Activated naive CD8-positive, alpha-beta T cell treated with anti-CD3 and anti-CD28 coated beads, Interleukin-2, amount 10 ng/mL, durations not matched to agents 7 days and 5 days (primary cell): ENCODE measurements around the gene GDI1. TPM values are rescaled to one million over a fixed set of nuclear protein-coding genes. Genes with fewer than 3 reads are reported as not detected.

ENCODE experiments used
- ATAC-seq: fragments of 150-1000 bp; cut with Tn5 transposase; one replicate; pipeline ENCODE4 v1.10.0; 2021; ENCODE audit warnings: low read depth, moderate library complexity
- POLR2A ChIA-PET: fragments of 350-600 bp; sonication (Branson Sonifier 250); formaldehyde crosslinking; loops from one replicate; lab custom pipeline; 2021; ENCODE audit warnings: antibody characterized with exemption; lab: Charles Lee
- DNase-seq: peaks from one replicate; pipeline ENCODE4 v3.0.0; 2021
- H3K27ac Mint-ChIP-seq: one replicate; pipeline ENCODE4 v1.8.0; 2022; ENCODE audit warnings: mild to moderate bottlenecking, mixed read lengths
- H3K27me3 Mint-ChIP-seq: one replicate; pipeline ENCODE4 v1.8.0; 2022; ENCODE audit warnings: mild to moderate bottlenecking, moderate library complexity, mixed read lengths
- H3K36me3 Mint-ChIP-seq: one replicate; pipeline ENCODE4 v1.8.0; 2021; ENCODE audit warnings: mild to moderate bottlenecking, mixed read lengths
- H3K4me1 Mint-ChIP-seq: one replicate; pipeline ENCODE4 v1.8.0; 2021; ENCODE audit warnings: mixed read lengths
- H3K4me3 Mint-ChIP-seq: one replicate; pipeline ENCODE4 v1.8.0; 2022; ENCODE audit warnings: mild to moderate bottlenecking, moderate library complexity, mixed read lengths
- H3K9me3 Mint-ChIP-seq: one replicate; pipeline ENCODE4 v1.8.0; 2021; ENCODE audit warnings: mixed read lengths
- total RNA-seq, 2 experiments: library from RNA; stranded (reverse); gene quantifications; one replicate each; pipeline ENCODE4 v1.2.3, GENCODE V29; 2021

GDI1 gene
- total RNA-seq, 2 experiments from 2014 or later, result 138 to 147 TPM

DNA sequence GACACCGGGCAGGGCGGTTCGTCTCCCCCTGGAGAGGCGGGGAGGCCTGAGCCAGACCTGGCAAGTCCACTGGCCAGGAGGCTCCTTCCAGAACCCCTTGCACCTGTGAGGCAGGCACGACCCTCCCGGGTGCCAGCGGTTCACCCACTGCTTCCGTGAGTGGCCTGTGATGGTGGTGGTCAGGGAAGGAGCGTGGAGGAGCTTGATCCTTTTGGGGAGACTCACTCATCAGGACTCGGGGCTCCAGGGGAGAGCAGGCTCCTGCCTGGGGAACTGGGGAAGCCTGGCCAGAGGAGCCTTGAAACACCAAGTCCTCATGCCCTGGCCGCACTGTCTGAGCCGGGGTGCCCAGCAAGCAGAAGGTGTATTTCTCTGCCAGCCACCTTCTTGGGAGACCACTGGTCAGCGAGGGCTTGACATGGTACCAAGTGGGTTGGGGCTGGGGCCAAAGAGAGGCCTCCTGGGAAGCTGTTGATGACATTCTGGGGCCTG is 7.8 kb downstream of the GDI1 start:
- H3K4me1 Mint-ChIP-seq, result peaks cover 3% of the 10 kb centered on the region
- no peak overlapping the region for H3K27ac Mint-ChIP-seq
- peaks cover 2% of the 10 kb centered on the region for H3K36me3 Mint-ChIP-seq
- POLR2A ChIA-PET, result interaction anchor here (0.9 to 1.2 kb wide), 2 partner anchors 14 to 47 kb away, joined by 3 to 4 read pairs; partner anchors contain the start of gene RPL10
- H3K27me3 Mint-ChIP-seq, result no peaks in the 10 kb centered on the region
- ATAC-seq, result no peak
- H3K4me3 Mint-ChIP-seq, result peak overlapping the region; percentile 28
- DNase-seq, result no peak
- no peaks in the 10 kb centered on the region for H3K9me3 Mint-ChIP-seq

DNA sequence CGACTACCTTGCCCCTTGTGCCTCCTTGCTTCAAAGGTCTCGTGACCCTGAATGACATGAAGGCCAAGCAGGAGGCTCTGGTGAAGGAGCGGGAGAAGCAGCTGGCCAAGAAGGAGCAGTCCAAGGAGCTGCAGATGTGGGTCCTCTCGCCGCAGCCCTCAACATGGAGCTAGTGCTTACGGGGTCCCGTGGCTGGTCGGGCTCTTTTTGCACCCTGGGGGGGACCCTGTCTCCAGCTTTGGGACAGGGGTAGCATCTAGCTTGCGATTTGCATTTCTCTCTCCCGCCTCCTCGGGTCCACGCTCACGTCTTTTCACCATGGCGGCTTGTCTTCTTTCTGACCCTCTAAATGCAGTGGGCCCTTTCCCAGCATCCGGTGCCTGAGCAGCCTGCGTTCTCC is 8.8 kb downstream of the GDI1 start:
- Mint-ChIP-seq H3K4me1 (peaks cover 3% of the 10 kb centered on the region), H3K27ac (no peak overlapping the region), H3K4me3 (peak overlapping the region; percentile 49), H3K27me3 (no peaks in the 10 kb centered on the region), H3K9me3 (no peaks in the 10 kb centered on the region), H3K36me3 (peaks cover 2% of the 10 kb centered on the region)
- ATAC-seq, result no peak
- POLR2A ChIA-PET, result interaction anchor here (0.7 to 0.8 kb wide), 2 partner anchors 31 to 48 kb away, joined by 3 read pairs; partner anchors contain the start of gene RPL10
- DNase-seq, result no peak

DNA sequence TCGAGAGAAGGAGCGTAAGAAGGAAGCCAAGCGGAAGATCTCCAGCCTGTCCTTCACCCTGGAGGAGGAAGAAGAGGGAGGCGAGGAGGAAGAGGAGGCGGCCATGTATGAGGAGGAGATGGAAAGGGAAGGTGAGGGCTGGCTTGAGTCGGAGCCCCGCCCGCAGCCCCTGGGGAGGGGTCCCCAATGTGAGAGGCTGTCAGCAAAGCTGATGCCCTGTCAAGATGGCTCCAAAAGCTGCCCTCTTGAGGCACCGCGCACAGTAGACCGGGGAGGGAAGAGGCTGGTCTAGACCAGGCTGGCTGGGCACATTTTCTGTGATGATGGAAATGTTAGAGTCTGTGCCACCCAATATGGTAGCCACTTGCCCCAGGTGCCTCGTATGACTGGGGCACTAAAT is 9.5 kb downstream of the GDI1 start:
- no peak for DNase-seq
- POLR2A ChIA-PET, result interaction anchor here (0.7 to 0.8 kb wide), 2 partner anchors 31 to 49 kb away, joined by 3 read pairs; partner anchors contain the start of gene RPL10
- Mint-ChIP-seq H3K4me1 (peaks cover 2% of the 10 kb centered on the region), H3K27me3 (no peaks in the 10 kb centered on the region), H3K27ac (no peak overlapping the region), H3K4me3 (no peak overlapping the region), H3K36me3 (peaks cover 2% of the 10 kb centered on the region), H3K9me3 (no peaks in the 10 kb centered on the region)
- ATAC-seq, result no peak

DNA sequence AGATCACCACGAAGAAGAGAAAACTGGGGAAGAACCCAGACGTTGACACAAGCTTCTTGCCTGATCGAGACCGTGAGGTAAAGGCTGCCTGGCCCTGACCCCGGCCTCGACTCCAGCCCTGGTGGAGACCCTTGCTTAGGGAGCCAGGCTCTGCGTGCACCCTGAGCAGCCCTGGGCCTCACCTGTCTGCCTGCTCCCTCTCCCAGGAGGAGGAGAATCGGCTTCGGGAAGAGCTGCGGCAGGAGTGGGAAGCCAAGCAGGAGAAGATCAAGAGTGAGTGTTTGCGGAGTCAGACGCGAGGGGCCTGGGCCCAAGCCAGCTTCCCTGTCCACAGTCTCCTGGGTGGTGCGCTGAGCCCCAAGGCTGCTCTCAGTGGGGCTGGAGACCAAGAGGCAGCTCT is 11.5 kb downstream of the GDI1 start:
- no peak overlapping the region for H3K4me3 Mint-ChIP-seq
- POLR2A ChIA-PET, result no interaction called here

DNA sequence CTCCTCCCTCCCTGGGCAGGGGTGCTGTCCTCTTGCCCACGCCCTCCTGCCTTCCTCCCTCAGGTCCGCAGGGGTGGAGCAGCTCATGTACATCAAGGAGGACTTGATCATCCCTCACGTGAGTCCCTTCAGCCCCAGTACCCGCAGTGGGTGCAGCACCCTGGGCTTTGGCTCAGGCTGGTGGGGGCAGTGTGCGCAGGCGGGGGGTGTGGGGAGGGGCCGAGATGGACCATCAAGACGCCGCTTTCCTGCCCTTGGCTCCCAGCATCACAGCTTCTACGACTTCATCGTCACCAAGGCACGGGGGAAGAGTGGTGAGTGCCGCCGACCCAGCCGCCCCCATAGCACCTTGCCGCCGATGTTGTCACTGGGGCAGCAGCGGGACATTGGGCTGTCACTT is 12.7 kb downstream of the GDI1 start:
- H3K9me3 Mint-ChIP-seq, result no peaks in the 10 kb centered on the region
- H3K4me1 Mint-ChIP-seq, result no peaks in the 10 kb centered on the region
- no peak overlapping the region for H3K27ac Mint-ChIP-seq
- peaks cover 4% of the 10 kb centered on the region for H3K36me3 Mint-ChIP-seq
- DNase-seq (no peak), ATAC-seq (no peak)
- POLR2A ChIA-PET, result interaction anchor here (1.0 kb wide), 1 partner anchor 27 kb away, joined by 3 read pairs; no protein-coding TSS in a partner anchor
- no peak overlapping the region for H3K4me3 Mint-ChIP-seq
- no peaks in the 10 kb centered on the region for H3K27me3 Mint-ChIP-seq

More for the DNA sequence above, 11.5 kb downstream of the GDI1 start:
- ATAC-seq, result no peak
- no peaks in the 10 kb centered on the region for H3K27me3 Mint-ChIP-seq
- H3K36me3 Mint-ChIP-seq, result peaks cover 2% of the 10 kb centered on the region
- no peaks in the 10 kb centered on the region for H3K4me1 Mint-ChIP-seq
- H3K9me3 Mint-ChIP-seq, result no peaks in the 10 kb centered on the region
- no peak overlapping the region for H3K27ac Mint-ChIP-seq
- no peak for DNase-seq

DNA sequence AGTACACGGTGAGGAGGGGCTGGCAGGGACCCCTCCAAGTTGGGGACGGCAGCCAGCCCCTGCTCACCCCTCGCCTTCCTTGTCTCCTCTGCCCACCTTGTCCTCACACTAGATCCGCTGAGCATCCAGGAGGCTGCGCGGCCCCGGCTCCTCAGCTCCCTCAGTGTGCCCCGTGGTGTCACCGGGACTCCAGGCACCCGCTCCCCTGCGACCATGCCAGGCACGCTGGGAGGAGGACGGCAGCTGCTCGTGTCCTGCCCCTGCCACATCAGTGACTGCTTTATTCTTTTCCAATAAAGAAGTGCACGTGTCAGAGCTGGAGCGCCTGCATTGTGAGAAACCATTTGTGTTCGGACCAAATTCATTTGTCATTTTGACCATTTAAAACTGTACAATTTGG is 13.4 kb downstream of the GDI1 start:
- H3K27ac Mint-ChIP-seq, result no peak overlapping the region
- H3K4me3 Mint-ChIP-seq, result no peak overlapping the region
- no peaks in the 10 kb centered on the region for H3K9me3 Mint-ChIP-seq
- H3K27me3 Mint-ChIP-seq, result no peaks in the 10 kb centered on the region
- ATAC-seq, result no peak
- POLR2A ChIA-PET, result no interaction called here
- no peaks in the 10 kb centered on the region for H3K4me1 Mint-ChIP-seq
- no peak for DNase-seq
- peaks cover 5% of the 10 kb centered on the region for H3K36me3 Mint-ChIP-seq

DNA sequence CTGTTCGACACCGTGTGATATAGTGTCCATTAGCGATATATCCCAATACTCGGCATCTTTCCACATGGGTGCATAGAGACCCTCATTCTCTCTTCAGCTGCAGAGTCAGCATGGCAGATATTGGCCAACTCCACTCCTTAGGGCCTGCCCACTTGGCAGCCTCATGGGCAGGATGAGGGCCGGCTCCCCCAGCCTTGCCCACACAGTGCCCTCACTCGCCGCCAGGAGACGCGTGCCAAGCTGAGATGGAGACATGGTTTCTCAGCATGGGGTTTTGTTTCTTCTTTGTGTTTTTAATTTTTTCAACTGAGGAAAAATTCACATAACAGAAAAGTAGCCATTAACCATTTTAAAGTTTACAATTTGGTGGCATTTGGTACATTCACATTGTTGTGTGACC is 15.9 kb downstream of the GDI1 start:
- Mint-ChIP-seq H3K4me1 (peaks cover 3% of the 10 kb centered on the region), H3K4me3 (no peak overlapping the region), H3K27ac (no peak overlapping the region), H3K9me3 (no peaks in the 10 kb centered on the region), H3K36me3 (peaks cover 3% of the 10 kb centered on the region), H3K27me3 (no peaks in the 10 kb centered on the region)
- DNase-seq, result no peak
- POLR2A ChIA-PET, result no interaction called here
- no peak for ATAC-seq

DNA sequence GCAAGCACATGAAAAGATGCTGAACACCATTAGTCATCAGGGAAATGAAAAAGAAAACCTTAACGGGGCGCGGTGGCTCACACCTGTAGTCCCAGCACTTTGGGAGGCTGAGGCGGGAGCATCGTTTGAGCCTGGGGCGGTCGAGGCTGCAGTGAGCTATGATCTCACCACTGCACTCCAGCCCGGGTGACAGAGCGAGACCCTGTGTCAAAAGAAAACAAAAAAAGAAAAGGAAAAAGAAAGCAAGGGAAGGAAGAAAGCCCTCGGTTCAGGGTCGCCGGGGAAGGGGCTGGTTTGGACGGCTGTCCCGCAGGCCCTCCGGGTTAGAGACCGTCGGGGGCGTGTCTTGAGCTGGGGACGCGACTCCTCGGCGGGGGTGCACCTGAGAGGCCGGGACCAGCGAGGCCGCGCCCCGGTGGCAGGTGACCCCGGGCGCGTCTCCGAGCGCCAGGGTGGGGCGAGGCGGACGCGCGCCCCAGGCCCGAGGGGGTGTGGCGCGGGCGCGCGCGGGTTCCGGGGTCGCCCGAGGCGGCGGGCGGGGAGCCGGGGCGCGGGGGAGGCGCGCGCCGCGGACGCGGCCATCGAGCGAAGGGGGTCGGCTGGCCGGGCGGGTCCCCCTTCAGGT is 20.6 kb downstream of the GDI1 start:
- peaks cover 3% of the 10 kb centered on the region for H3K36me3 Mint-ChIP-seq
- H3K4me3 Mint-ChIP-seq, result peak overlapping the region; percentile 98
- ATAC-seq (peak; percentile 67), DNase-seq (peak; percentile 83)
- H3K4me1 Mint-ChIP-seq, result peaks cover 8% of the 10 kb centered on the region
- POLR2A ChIA-PET, result interaction anchor here (1.1 to 2.9 kb wide), 3 partner anchors 32 to 59 kb away, joined by 3 to 18 read pairs (median 6); partner anchors contain the start of genes RPL10 and TAFAZZIN
- peak overlapping the region; percentile 98 for H3K27ac Mint-ChIP-seq
- H3K27me3 Mint-ChIP-seq, result no peaks in the 10 kb centered on the region
- H3K9me3 Mint-ChIP-seq, result no peaks in the 10 kb centered on the region

DNA sequence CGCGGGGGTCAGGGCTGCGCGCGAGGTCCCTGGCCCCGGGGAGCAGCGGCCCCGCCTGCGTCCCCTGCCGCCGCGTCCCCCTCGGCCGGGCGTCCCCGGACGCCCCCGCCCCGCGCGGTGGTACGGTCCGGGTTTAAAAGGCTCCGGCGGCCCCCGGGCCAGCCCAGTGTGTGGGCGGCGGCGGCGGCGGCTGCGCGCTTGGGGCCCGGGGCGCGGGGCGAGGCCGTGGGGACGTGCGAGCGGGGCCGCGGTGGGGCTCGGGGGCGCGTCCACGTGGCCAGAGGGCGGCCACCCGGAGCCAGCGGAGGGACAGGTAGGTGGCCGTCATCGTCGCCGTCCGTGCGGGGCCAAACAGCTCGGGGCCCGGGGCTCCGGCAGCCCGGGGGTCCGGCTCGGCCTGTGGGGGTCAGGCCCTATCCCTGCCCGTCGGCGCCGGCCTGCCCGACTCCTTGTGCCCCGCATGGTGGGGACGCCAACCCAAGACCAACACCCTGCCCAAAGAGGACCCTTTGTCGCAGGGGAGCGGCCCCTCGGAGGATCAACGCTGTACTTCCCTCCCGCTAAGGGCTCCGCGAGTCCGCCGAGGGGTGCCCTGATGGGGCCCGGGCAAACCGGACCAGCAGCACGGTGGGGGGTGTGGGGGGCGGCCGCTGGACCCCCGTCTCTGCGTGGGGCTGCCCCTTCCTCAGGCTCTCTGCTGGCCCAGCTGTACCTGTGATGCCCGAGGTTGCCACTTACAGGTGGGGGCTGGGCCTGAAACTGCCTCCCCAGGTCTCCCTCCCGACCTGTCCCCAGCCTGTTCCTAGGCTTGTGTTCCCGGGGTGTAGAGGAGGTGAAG is 21.4 kb downstream of the GDI1 start, which contains the start of gene PLXNA3:
TSS of gene PLXNA3 (plus strand) at position 166 of the 838 bp plus-strand sequence. CDS start 1,903 bp downstream, outside the sequence.
- H3K27me3 Mint-ChIP-seq, result no peaks in the 10 kb centered on the region
- POLR2A ChIA-PET, result interaction anchor here (0.8 to 2.9 kb wide), 8 partner anchors 13 to 69 kb away, joined by 3 to 18 read pairs (median 4); partner anchors contain the start of genes ATP6AP1, RPL10, SLC10A3 and TAFAZZIN

DNA sequence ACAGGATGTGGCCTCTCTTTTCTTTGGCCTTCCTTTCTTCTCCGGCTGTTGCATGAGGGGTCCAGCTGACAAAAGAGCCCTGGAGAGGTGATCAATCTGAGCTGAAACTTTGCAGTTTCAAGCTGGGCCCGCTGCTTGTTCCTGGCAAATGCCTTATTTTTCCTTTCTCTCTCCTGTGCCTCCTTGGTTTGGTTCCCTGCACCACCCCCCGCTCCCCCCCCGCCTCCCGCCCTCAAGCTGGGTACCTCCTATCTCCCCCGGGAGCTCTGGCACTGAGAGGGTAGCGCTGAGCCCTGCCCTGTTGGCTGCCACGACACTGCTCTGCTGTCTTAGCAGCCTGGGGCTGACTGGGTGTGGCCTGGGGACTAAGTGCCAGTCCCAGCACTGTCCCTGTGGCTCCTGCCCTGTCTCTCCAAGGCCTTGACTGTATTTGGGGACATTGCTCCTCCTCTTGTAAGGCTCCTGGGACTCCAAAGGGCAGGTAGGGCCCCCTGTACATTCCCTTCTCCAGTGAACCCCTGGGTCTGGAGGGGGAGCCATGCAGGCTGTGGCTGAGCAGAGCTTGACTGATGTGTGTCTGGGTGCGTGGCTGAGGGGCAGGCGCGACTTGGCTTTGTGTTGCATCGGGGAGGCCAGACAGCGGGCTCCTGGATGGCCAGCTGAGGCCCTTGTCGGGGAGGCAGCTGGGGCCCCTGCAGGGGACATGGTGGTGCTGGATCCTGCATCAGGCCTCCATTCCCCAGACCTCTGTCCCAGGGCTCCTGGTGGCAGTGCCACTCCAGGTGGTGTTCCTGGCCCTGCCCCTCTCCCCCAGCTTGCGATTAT is 22.2 kb downstream of the GDI1 start:
- Mint-ChIP-seq H3K4me3 (peak overlapping the region; percentile 87), H3K4me1 (peaks cover 8% of the 10 kb centered on the region), H3K27ac (peak overlapping the region; percentile 71), H3K9me3 (no peaks in the 10 kb centered on the region), H3K36me3 (peaks cover 3% of the 10 kb centered on the region), H3K27me3 (no peaks in the 10 kb centered on the region)
- no peak for DNase-seq
- POLR2A ChIA-PET, result interaction anchor here (0.8 to 2.9 kb wide), 8 partner anchors 14 to 68 kb away, joined by 3 to 18 read pairs (median 4); partner anchors contain the start of genes ATP6AP1, RPL10, SLC10A3 and UBL4A
- peak; percentile 55 for ATAC-seq

More for the DNA sequence above, 21.4 kb downstream of the GDI1 start, which contains the start of gene PLXNA3:
- H3K9me3 Mint-ChIP-seq, result no peaks in the 10 kb centered on the region
- H3K36me3 Mint-ChIP-seq, result peaks cover 3% of the 10 kb centered on the region
- H3K27ac Mint-ChIP-seq, result peak within 1 kb of the TSS; percentile 98
- H3K4me1 Mint-ChIP-seq, result peaks cover 8% of the 10 kb centered on the region
- ATAC-seq, result peak; percentile 71
- peak; percentile 83 for DNase-seq
- H3K4me3 Mint-ChIP-seq, result peak within 1 kb of the TSS; percentile 98

DNA sequence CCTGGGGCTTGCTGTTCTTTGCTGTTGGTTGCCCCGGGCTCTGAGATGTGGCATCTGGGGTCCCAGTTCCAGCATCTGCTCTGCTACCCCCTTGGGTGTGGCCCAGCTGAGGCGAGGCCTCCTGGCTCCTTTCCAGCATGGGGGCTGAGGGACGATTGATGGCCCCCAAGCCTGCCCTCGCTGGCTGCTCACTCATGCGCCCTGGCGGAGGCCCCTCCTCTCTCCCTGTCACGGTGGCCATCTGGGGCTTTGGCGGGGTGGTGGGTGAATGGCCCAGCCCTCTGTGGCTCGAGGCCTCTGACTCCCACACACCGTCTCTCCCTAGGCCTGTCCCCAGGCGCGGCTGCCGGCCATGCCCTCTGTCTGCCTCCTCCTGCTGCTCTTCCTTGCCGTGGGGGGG is 22.9 kb downstream of the GDI1 start:
- Mint-ChIP-seq H3K27ac (no peak overlapping the region), H3K4me1 (peaks cover 8% of the 10 kb centered on the region), H3K4me3 (peak overlapping the region; percentile 87), H3K27me3 (no peaks in the 10 kb centered on the region), H3K9me3 (no peaks in the 10 kb centered on the region), H3K36me3 (no peaks in the 10 kb centered on the region)
- ATAC-seq, result no peak
- POLR2A ChIA-PET, result interaction anchor here (0.7 to 2.9 kb wide), 4 partner anchors 17 to 61 kb away, joined by 3 to 18 read pairs (median 8); partner anchors contain the start of genes RPL10 and SLC10A3
- no peak for DNase-seq

DNA sequence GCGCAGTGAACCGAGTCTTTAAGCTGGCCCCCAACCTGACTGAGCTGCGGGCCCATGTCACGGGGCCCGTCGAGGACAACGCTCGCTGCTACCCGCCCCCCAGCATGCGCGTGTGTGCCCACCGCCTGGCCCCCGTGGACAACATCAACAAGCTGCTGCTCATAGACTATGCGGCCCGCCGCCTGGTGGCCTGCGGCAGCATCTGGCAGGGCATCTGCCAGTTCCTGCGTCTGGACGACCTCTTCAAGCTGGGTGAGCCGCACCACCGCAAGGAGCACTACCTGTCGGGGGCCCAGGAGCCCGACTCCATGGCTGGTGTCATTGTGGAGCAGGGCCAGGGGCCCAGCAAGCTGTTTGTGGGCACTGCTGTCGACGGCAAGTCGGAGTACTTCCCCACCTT is 23.4 kb downstream of the GDI1 start:
- Mint-ChIP-seq H3K4me1 (peaks cover 8% of the 10 kb centered on the region), H3K27me3 (no peaks in the 10 kb centered on the region), H3K27ac (no peak overlapping the region), H3K4me3 (peak overlapping the region; percentile 40), H3K36me3 (no peaks in the 10 kb centered on the region), H3K9me3 (no peaks in the 10 kb centered on the region)
- POLR2A ChIA-PET, result interaction anchor here (0.7 to 2.7 kb wide), 2 partner anchors 19 to 30 kb away, joined by 3 to 10 read pairs; partner anchors contain the start of gene SLC10A3
- ATAC-seq (no peak), DNase-seq (no peak)
